ENCODE data around the gene CACNA2D3. TPM values are rescaled to one million over a fixed set of nuclear protein-coding genes. Genes with fewer than 3 reads are reported as not detected.

Gene CACNA2D3
- total and polyA plus RNA-seq, 4 donors = 0.06 to 0.37 (median 0.08) TPM; not detected in 1

- no peak overlapping the region for H3K27ac ChIP-seq (ENCODE audit: low read depth in 1 of 2, low read length in 2 of 2)
- 82% methylated on average over 1 of the region's 1 CpG for WGBS
- TF ChIP-seq ATF3 (IDR thresholded peaks at IDR 0.05) = no peak
- no peak for TF ChIP-seq CTCF (IDR thresholded peaks at IDR 0.05; ENCODE audit: low read depth, low read length, missing input control)
- TF ChIP-seq MAX (IDR thresholded peaks at IDR 0.05) = no peak
- no peak for TF ChIP-seq JUND (IDR thresholded peaks at IDR 0.05)
- no peak for TF ChIP-seq RXRA (IDR thresholded peaks at IDR 0.05)
- TF ChIP-seq HNF4A (conservative IDR thresholded peaks at IDR 0.05) = no peak
- no peak for TF ChIP-seq FOXA1 (IDR thresholded peaks at IDR 0.05)
- TF ChIP-seq GABPA (IDR thresholded peaks at IDR 0.05 in 1 of 2, conservative IDR thresholded peaks at IDR 0.05 in 1 of 2) = no peak
- no peak for TF ChIP-seq YY1 (IDR thresholded peaks at IDR 0.05)
- no peak for TF ChIP-seq RAD21 (IDR thresholded peaks at IDR 0.05)
- TF ChIP-seq REST (IDR thresholded peaks at IDR 0.05) = no peak
- TF ChIP-seq NR2F2 (IDR thresholded peaks at IDR 0.05) = no peak
- H3K9me3 ChIP-seq (ENCODE audit: control insufficient read depth in 4 of 4, low read length in 3 of 4) = no peaks in the 10 kb centered on the region
- no peaks in the 10 kb centered on the region for H3K36me3 ChIP-seq (ENCODE audit: control insufficient read depth in 4 of 4, insufficient read depth in 3 of 4, low read depth in 1 of 4, low read length in 3 of 4)
- no peaks in the 10 kb centered on the region for H3K4me1 ChIP-seq (ENCODE audit: control insufficient read depth in 4 of 4, insufficient read depth in 4 of 4, low read length in 3 of 4)
- no peak overlapping the region for H3K9ac ChIP-seq (ENCODE audit: low read depth in 1 of 2, low read length in 2 of 2)
- no peak overlapping the region for H3K4me3 ChIP-seq (ENCODE audit: low read depth in 1 of 3, low read length in 3 of 3)
- peaks cover 0 to 2% (median 0%) of the 10 kb centered on the region in 4 donors for H3K27me3 ChIP-seq (ENCODE audit: control insufficient read depth in 4 of 4, insufficient read depth in 4 of 4, low read length in 3 of 4)
- DNase-seq (ENCODE audit: low spot score) = no peak
Observed at GRCh38 chr3:54167999-54168398, 45.6 kb downstream of the CACNA2D3 start.

GRCh38 chr3:54168451-54168850 lies 46.1 kb downstream of the CACNA2D3 start:
- no peaks in the 10 kb centered on the region for H3K4me1 ChIP-seq (ENCODE audit: control insufficient read depth in 4 of 4, insufficient read depth in 4 of 4, low read length in 3 of 4)
- H3K27ac ChIP-seq (ENCODE audit: low read depth in 1 of 2, low read length in 2 of 2) = no peak overlapping the region
- no peak overlapping the region for H3K9ac ChIP-seq (ENCODE audit: low read depth in 1 of 2, low read length in 2 of 2)
- H3K27me3 ChIP-seq (ENCODE audit: control insufficient read depth in 4 of 4, insufficient read depth in 4 of 4, low read length in 3 of 4) = peaks cover 0 to 2% (median 0%) of the 10 kb centered on the region in 4 donors
- 73% methylated on average over 1 of the region's 1 CpG for WGBS
- DNase-seq (ENCODE audit: low spot score) = no peak
- no peaks in the 10 kb centered on the region for H3K9me3 ChIP-seq (ENCODE audit: control insufficient read depth in 4 of 4, low read length in 3 of 4)
- H3K36me3 ChIP-seq (ENCODE audit: control insufficient read depth in 4 of 4, insufficient read depth in 3 of 4, low read depth in 1 of 4, low read length in 3 of 4) = no peaks in the 10 kb centered on the region
- no peak overlapping the region for H3K4me3 ChIP-seq (ENCODE audit: low read depth in 1 of 3, low read length in 3 of 3)
- TF ChIP-seq HNF4A (conservative IDR thresholded peaks at IDR 0.05) = no peak
- TF ChIP-seq FOXA2 (IDR thresholded peaks at IDR 0.05) = no peak
- no peak for TF ChIP-seq NR2F2 (IDR thresholded peaks at IDR 0.05)
- TF ChIP-seq, protein P1, sequence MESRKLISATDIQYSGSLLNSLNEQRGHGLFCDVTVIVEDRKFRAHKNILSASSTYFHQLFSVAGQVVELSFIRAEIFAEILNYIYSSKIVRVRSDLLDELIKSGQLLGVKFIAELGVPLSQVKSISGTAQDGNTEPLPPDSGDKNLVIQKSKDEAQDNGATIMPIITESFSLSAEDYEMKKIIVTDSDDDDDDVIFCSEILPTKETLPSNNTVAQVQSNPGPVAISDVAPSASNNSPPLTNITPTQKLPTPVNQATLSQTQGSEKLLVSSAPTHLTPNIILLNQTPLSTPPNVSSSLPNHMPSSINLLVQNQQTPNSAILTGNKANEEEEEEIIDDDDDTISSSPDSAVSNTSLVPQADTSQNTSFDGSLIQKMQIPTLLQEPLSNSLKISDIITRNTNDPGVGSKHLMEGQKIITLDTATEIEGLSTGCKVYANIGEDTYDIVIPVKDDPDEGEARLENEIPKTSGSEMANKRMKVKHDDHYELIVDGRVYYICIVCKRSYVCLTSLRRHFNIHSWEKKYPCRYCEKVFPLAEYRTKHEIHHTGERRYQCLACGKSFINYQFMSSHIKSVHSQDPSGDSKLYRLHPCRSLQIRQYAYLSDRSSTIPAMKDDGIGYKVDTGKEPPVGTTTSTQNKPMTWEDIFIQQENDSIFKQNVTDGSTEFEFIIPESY (IDR thresholded peaks at IDR 0.05) = no peak
- TF ChIP-seq EGR1 (IDR thresholded peaks at IDR 0.05; ENCODE audit: low read depth in 2 of 2) = no peak
- TF ChIP-seq REST (IDR thresholded peaks at IDR 0.05) = no peak
- TF ChIP-seq RXRA (IDR thresholded peaks at IDR 0.05) = no peak
- TF ChIP-seq HNF4G (IDR thresholded peaks at IDR 0.05) = no peak
- no peak for TF ChIP-seq GABPA (IDR thresholded peaks at IDR 0.05 in 1 of 2, conservative IDR thresholded peaks at IDR 0.05 in 1 of 2)
- TF ChIP-seq CTCF (IDR thresholded peaks at IDR 0.05; ENCODE audit: low read depth, low read length, missing input control) = no peak
- no peak for TF ChIP-seq JUND (IDR thresholded peaks at IDR 0.05)
- TF ChIP-seq RAD21 (IDR thresholded peaks at IDR 0.05) = no peak
- no peak for TF ChIP-seq ATF3 (IDR thresholded peaks at IDR 0.05)
- no peak for TF ChIP-seq TAF1 (conservative IDR thresholded peaks at IDR 0.05)
- TF ChIP-seq FOXA1 (IDR thresholded peaks at IDR 0.05) = no peak
- TF ChIP-seq YY1 (IDR thresholded peaks at IDR 0.05) = no peak
